WTC11 (cell line): ENCODE measurements around the gene C3. TPM values are rescaled to one million over a fixed set of nuclear protein-coding genes. Genes with fewer than 3 reads are reported as not detected.

ENCODE experiments used
- AFF4 ChIP-seq: sonication (generic); formaldehyde crosslinking; IDR thresholded peaks from 2 replicates; pipeline ENCODE4 v1.8.1; 2023; ENCODE audit warnings: mild to moderate bottlenecking, missing genetic modification reagents, borderline replicate concordance
- ATF3 ChIP-seq: sonication (generic); formaldehyde crosslinking; conservative IDR thresholded peaks from 2 replicates; pipeline ENCODE4 v1.8.1; 2022; ENCODE audit warnings: mild to moderate bottlenecking, missing genetic modification reagents
- E2F1 ChIP-seq: sonication (generic); formaldehyde crosslinking; IDR thresholded peaks from 2 replicates; pipeline ENCODE4 v1.8.0; 2022; ENCODE audit warnings: mild to moderate bottlenecking, missing genetic modification reagents
- ERG ChIP-seq: fragments of 250-450 bp; sonication (Bioruptor Pico); IDR thresholded peaks from 2 replicates; pipeline ENCODE4 v1.8.0; 2021; ENCODE audit warnings: mild to moderate bottlenecking
- ESRRA ChIP-seq: sonication (generic); formaldehyde crosslinking; IDR thresholded peaks from 2 replicates; pipeline ENCODE4 v1.8.1; 2022; ENCODE audit warnings: mild to moderate bottlenecking, missing genetic modification reagents, borderline replicate concordance
- FOXP4 ChIP-seq: sonication (generic); formaldehyde crosslinking; IDR thresholded peaks from 2 replicates; pipeline ENCODE4 v1.8.0; 2022; ENCODE audit warnings: mild to moderate bottlenecking, missing genetic modification reagents
- GRHL2 ChIP-seq: fragments of 250-450 bp; sonication (Bioruptor Pico); IDR thresholded peaks from 2 replicates; pipeline ENCODE4 v1.8.0; 2022; ENCODE audit warnings: mild to moderate bottlenecking, moderate library complexity; ENCODE audit not compliant: insufficient replicate concordance, severe bottlenecking
- IRF1 ChIP-seq: sonication (generic); formaldehyde crosslinking; IDR thresholded peaks from 2 replicates; pipeline ENCODE4 v1.8.0; 2023; ENCODE audit warnings: missing genetic modification reagents
- KAT7 ChIP-seq: sonication (generic); formaldehyde crosslinking; IDR thresholded peaks from 2 replicates; pipeline ENCODE4 v1.8.1; 2023; ENCODE audit warnings: missing genetic modification reagents, mild to moderate bottlenecking, borderline replicate concordance
- MYBL2 ChIP-seq: sonication (generic); formaldehyde crosslinking; IDR thresholded peaks from 2 replicates; pipeline ENCODE4 v1.8.1; 2023; ENCODE audit warnings: mild to moderate bottlenecking, moderate library complexity, missing genetic modification reagents
- NR1H2 ChIP-seq: sonication (generic); formaldehyde crosslinking; IDR thresholded peaks from 2 replicates; pipeline ENCODE4 v1.9.0; 2021; ENCODE audit warnings: mild to moderate bottlenecking, moderate library complexity, missing genetic modification reagents
- PRDM15 ChIP-seq: sonication (generic); formaldehyde crosslinking; IDR thresholded peaks from 2 replicates; pipeline ENCODE4 v1.8.0; 2022; ENCODE audit warnings: missing genetic modification reagents
- PREB ChIP-seq: sonication (generic); formaldehyde crosslinking; IDR thresholded peaks from 2 replicates; pipeline ENCODE4 v1.8.1; 2022; ENCODE audit warnings: mild to moderate bottlenecking, missing genetic modification reagents, moderate library complexity, borderline replicate concordance
- RORB ChIP-seq: fragments of 250-450 bp; sonication (Bioruptor Pico); IDR thresholded peaks from 2 replicates; pipeline ENCODE4 v1.9.0; 2021; ENCODE audit warnings: mild to moderate bottlenecking
- SMAD3 ChIP-seq: sonication (generic); formaldehyde crosslinking; IDR thresholded peaks from 2 replicates; pipeline ENCODE4 v1.8.0; 2022; ENCODE audit warnings: missing genetic modification reagents, mild to moderate bottlenecking, borderline replicate concordance
- TP53 ChIP-seq: sonication (generic); formaldehyde crosslinking; IDR thresholded peaks from 2 replicates; pipeline ENCODE4 v1.8.1; 2023; ENCODE audit warnings: mild to moderate bottlenecking, missing genetic modification reagents
- ZNF121 ChIP-seq: sonication (generic); formaldehyde crosslinking; IDR thresholded peaks from 2 replicates; pipeline ENCODE4 v1.8.0; 2023; ENCODE audit warnings: missing genetic modification reagents
- ZNF263 ChIP-seq: sonication (generic); formaldehyde crosslinking; IDR thresholded peaks from 2 replicates; pipeline ENCODE4 v1.8.1; 2022; ENCODE audit warnings: low read depth, mild to moderate bottlenecking, moderate library complexity, missing genetic modification reagents
- ZNF423 ChIP-seq: fragments of 250-450 bp; sonication (Bioruptor Pico); IDR thresholded peaks from 2 replicates; pipeline ENCODE4 v2.1.2; 2022; ENCODE audit warnings: mild to moderate bottlenecking, moderate library complexity
- ZNF425 ChIP-seq: fragments of 250-450 bp; sonication (Bioruptor Pico); conservative IDR thresholded peaks from 2 replicates; pipeline ENCODE4 v1.9.0; 2021; ENCODE audit warnings: mild to moderate bottlenecking
- total RNA-seq: library from RNA; stranded (reverse); gene quantifications from 3 replicates; pipeline ENCODE4 v1.2.3, GENCODE V29; 2021

Gene C3
- total RNA-seq, 1 experiment from 2014 or later, result 7.0 TPM

GRCh38 chr19:6752256-6753177 lies 32.1 kb upstream of the C3 start (continued):
- TF ChIP-seq IRF1 (CRISPR knock-in tag) (no peak), ZNF425 (no peak), ZNF423 (no peak), ZNF121 (CRISPR knock-in tag) (peak; percentile 48), PRDM15 (no peak), ATF3 (CRISPR knock-in tag) (no peak), GRHL2 (CRISPR knock-in tag) (no peak), ZNF263 (CRISPR knock-in tag) (no peak), FOXP4 (CRISPR knock-in tag) (peak; percentile 7; the same call in 1 of the 2 replicates), ERG (CRISPR knock-in tag) (no peak), RORB (CRISPR knock-in tag) (no peak), TP53 (0 out of 2 replicates have a peak, but pooled peaks have one; percentile 41), AFF4 (CRISPR knock-in tag) (no peak), KAT7 (CRISPR knock-in tag) (no peak), ESRRA (no peak), MYBL2 (CRISPR knock-in tag) (0 out of 2 replicates have a peak, but pooled peaks have one; percentile 23), E2F1 (CRISPR knock-in tag) (no peak), NR1H2 (CRISPR knock-in tag) (no peak), SMAD3 (CRISPR knock-in tag) (no peak), PREB (CRISPR knock-in tag) (no peak)
